ENCODE results near the gene DNAAF5. TPM values are rescaled to one million over a fixed set of nuclear protein-coding genes. Genes with fewer than 3 reads are reported as not detected.

The DNAAF5 gene
- total RNA-seq (2021; fragmentation: NEBNext Ultra II Directional; extraction: Animal tissue kit (Norgen Biotek cat#: 25700)), result 10 to 100 TPM; 25.4 to 33.0 (median 27.5) TPM
- long read RNA-seq, partial matches to known transcripts, result 5 of 8 reads
- long read RNA-seq, other reads (novel, unspliced or antisense), result 0 of 8 reads

DNA sequence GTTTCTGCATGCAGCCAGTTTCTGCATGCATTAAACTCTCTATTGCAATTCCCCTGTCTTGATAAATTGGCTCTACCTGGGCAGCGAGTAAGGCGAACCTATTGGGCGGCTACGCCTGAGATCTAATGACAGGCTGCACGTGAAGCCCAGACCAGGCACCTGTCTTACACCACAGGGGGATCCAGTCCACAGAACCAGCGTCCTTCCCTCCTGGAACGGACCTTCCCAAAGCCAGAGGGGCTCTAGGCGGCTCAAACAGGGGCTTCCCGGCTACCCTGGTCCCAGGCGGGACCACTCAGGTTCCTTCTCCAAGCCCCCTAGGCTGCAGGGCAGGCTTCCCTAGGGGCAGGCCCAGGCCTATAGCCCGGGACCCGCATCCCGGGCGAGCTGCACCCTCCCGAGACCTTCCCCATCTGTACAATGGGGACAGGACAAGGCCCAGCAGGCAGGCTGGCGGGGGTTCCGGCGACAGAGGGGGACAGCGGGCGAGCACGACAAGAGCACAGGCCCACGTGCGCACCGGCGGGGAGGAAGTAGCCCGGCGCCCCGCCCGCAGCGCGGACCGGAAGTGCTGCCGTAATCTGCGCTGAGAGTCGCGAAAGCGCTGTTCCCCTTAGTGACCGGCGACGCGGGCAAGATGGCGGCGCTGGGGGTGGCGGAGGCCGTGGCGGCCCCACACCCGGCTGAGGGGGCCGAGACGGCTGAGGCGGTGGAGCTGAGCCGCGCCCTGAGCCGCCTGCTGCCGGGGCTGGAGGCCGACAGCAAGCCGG lies at the start of gene DNAAF5:
Gene DNAAF5, plus strand, starts transcription at position 616 of the 770 bp plus-strand sequence. Its CDS starts 22 bp downstream, at position 638.
- Mint-ChIP-seq H3K27me3 (ENCODE audit: insufficient read depth) (no peaks in the 10 kb centered on the region; the same call in 1 of the 2 replicates), H3K9me3 (peaks cover 40% of the 10 kb centered on the region), H3K4me1 (ENCODE audit: low read depth) (peaks cover 31% of the 10 kb centered on the region), H3K36me3 (ENCODE audit: low read depth) (peaks cover 42% of the 10 kb centered on the region), H3K4me3 (peak within 1 kb of the TSS; percentile 87), H3K27ac (peak within 1 kb of the TSS; percentile 76)
- DNase-seq, result peak; percentile 75
- TF ChIP-seq, protein P1, sequence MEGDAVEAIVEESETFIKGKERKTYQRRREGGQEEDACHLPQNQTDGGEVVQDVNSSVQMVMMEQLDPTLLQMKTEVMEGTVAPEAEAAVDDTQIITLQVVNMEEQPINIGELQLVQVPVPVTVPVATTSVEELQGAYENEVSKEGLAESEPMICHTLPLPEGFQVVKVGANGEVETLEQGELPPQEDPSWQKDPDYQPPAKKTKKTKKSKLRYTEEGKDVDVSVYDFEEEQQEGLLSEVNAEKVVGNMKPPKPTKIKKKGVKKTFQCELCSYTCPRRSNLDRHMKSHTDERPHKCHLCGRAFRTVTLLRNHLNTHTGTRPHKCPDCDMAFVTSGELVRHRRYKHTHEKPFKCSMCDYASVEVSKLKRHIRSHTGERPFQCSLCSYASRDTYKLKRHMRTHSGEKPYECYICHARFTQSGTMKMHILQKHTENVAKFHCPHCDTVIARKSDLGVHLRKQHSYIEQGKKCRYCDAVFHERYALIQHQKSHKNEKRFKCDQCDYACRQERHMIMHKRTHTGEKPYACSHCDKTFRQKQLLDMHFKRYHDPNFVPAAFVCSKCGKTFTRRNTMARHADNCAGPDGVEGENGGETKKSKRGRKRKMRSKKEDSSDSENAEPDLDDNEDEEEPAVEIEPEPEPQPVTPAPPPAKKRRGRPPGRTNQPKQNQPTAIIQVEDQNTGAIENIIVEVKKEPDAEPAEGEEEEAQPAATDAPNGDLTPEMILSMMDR (IDR thresholded peaks at IDR 0.05), result no peak

DNA sequence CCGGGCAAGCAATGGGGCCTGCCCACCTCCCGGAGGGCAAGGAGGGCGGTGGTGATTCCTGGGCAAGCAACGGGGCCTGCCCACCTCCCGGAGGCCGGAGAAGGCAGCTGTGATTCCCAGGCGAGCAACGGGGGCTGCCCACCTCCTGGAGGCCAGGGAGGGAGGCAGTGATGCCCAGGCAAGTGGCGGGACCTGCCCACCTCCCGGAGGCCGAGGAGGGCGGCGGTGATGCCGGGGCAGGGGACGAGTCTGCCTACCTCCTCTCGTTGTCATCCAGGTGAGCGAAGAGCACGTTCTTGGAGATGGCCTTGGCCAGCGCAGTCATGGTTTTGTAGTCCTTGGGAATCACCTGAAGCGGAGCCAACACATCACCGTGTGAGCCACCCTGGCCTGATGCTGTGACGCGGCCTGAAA lies 49.5 kb upstream of the DNAAF5 start:
- Mint-ChIP-seq H3K27ac (no peak overlapping the region), H3K9me3 (peaks cover 9% of the 10 kb centered on the region), H3K4me1 (ENCODE audit: low read depth) (no peaks in the 10 kb centered on the region), H3K4me3 (no peak overlapping the region), H3K36me3 (ENCODE audit: low read depth) (peaks cover 41% of the 10 kb centered on the region), H3K27me3 (ENCODE audit: insufficient read depth) (no peaks in the 10 kb centered on the region; the same call in 1 of the 2 replicates)
- no peak for DNase-seq
- TF ChIP-seq, protein P1 (IDR thresholded peaks at IDR 0.05), result no peak

DNA sequence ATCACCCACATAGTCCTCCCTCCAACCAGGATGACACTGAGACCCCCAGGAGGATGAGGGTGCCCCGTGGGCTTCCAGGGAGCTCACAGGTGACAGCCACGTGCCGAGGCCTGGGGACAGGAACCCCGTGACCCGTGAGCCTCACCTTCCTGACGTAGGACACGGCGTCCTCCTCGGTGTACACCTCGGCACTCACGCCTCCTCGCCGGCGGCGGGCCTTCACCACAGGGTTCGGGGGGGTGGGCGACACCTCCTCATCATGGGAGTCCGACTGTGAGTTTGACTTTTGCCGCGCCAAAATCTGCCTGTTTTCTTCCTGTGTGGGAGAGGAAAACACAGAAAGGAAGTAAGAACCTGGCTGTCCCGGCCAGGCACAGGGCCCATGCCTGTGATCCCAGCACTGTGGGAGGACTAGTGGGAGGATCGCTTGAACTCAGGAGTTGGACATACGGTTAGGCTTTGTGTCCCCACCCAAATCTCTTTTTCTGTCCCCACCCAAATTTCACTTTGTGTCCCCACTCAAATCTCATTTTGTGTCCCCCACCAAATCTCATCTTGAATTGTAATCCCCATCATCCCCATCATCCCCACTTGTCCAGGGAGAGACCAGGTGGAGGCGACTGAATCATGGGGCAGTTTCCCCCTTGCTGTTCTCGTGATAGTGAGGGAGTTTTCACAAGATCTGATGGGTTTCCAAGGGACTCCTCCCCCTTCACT lies 45.9 kb upstream of the DNAAF5 start:
- H3K9me3 Mint-ChIP-seq, result peaks cover 17% of the 10 kb centered on the region
- DNase-seq, result no peak
- H3K4me3 Mint-ChIP-seq, result no peak overlapping the region
- TF ChIP-seq, protein P1 (IDR thresholded peaks at IDR 0.05), result no peak
- no peaks in the 10 kb centered on the region for H3K4me1 Mint-ChIP-seq (ENCODE audit: low read depth)
- peaks cover 37% of the 10 kb centered on the region for H3K36me3 Mint-ChIP-seq (ENCODE audit: low read depth)
- H3K27ac Mint-ChIP-seq, result no peak overlapping the region
- H3K27me3 Mint-ChIP-seq (ENCODE audit: insufficient read depth), result peaks cover 2% of the 10 kb centered on the region

DNA sequence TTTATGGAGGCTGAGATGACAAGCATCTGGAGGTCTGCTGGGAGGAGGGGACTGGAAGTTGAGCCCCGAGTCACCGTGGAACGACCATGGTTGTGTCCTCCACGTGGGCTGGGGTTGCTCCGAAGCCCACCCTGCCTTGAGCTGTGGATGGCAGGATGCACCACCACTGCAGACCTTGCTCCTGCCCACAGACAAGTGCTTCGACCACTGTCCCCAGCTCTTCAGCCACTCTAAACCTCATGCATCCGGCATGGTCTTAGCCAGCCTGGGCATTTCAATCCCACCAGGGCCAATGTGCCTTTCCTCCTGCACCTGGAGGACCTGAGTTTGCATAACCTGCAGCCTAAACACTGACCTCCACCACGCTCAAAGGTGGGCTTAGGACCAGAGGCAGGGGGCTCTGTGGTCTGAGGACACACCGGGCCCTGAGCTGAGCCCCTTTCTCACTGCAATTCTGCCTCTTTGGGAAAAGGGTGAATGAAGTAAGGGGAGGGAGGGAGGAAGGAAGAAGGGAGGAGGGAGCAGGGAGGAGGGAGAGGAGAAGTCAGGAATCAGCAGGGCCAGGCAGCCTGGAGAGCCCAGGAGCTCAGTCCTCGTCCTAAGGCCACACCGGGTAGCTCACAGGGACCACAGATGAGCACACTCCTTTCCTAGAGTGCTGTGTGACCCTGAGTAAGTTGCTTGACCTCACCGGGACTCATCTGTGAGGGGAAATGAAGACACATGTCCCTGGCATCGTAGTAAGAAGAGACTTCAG lies 44.8 kb upstream of the DNAAF5 start:
- TF ChIP-seq, protein P1 (IDR thresholded peaks at IDR 0.05), result no peak
- no peak for DNase-seq
- H3K4me3 Mint-ChIP-seq, result no peak overlapping the region
- H3K4me1 Mint-ChIP-seq (ENCODE audit: low read depth), result no peaks in the 10 kb centered on the region
- no peak overlapping the region for H3K27ac Mint-ChIP-seq
- H3K9me3 Mint-ChIP-seq, result peaks cover 29% of the 10 kb centered on the region
- peaks cover 34% of the 10 kb centered on the region for H3K36me3 Mint-ChIP-seq (ENCODE audit: low read depth)
- peaks cover 2% of the 10 kb centered on the region for H3K27me3 Mint-ChIP-seq (ENCODE audit: insufficient read depth)

DNA sequence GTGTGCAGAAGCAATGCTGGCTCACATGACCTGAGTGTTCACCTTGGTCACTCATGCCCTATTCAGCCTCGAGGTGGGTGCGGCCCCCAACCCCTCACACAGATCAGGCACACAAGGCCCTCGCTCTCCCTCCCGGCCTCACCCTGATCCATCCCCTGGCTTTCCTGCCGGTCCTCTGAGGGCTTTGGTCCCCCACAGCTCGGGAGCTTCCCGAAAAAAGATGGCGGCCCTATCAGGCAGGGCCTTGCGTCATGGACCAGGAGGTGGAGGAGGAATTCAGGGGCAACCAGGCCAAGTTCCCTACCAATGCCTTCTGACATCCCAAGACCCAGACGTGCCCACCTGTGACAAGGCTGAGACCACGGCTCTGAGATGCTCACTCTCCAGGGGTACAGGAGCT lies 43.7 kb upstream of the DNAAF5 start:
- Mint-ChIP-seq H3K27ac (no peak overlapping the region), H3K9me3 (peaks cover 37% of the 10 kb centered on the region), H3K4me3 (no peak overlapping the region), H3K36me3 (ENCODE audit: low read depth) (peaks cover 37% of the 10 kb centered on the region), H3K4me1 (ENCODE audit: low read depth) (no peaks in the 10 kb centered on the region), H3K27me3 (ENCODE audit: insufficient read depth) (peaks cover 2% of the 10 kb centered on the region)
- TF ChIP-seq, protein P1 (IDR thresholded peaks at IDR 0.05), result no peak
- no peak for DNase-seq
